DOHH2 (cell line): ENCODE results near the gene PLCXD1.

Experiments
- EZH2phosphoT487 ChIP-seq: fragments of 200-600 bp; sonication (generic); IDR thresholded peaks from 2 replicates; pipeline ENCODE4 v1.6.1; 2017; ENCODE audit warnings: borderline replicate concordance, mild to moderate bottlenecking, antibody characterized with exemption, low read length, moderate library complexity, mixed read lengths
- TF ChIP-seq, protein P1 (sequence below): fragments of 200-600 bp; sonication (generic); IDR thresholded peaks from one replicate; pipeline ENCODE4 v1.5.1; 2014; ENCODE audit warnings: antibody characterized with exemption, mild to moderate bottlenecking, low read depth, low read length; ENCODE audit not compliant: poor library complexity, severe bottlenecking

- TF ChIP-seq, protein P1, sequence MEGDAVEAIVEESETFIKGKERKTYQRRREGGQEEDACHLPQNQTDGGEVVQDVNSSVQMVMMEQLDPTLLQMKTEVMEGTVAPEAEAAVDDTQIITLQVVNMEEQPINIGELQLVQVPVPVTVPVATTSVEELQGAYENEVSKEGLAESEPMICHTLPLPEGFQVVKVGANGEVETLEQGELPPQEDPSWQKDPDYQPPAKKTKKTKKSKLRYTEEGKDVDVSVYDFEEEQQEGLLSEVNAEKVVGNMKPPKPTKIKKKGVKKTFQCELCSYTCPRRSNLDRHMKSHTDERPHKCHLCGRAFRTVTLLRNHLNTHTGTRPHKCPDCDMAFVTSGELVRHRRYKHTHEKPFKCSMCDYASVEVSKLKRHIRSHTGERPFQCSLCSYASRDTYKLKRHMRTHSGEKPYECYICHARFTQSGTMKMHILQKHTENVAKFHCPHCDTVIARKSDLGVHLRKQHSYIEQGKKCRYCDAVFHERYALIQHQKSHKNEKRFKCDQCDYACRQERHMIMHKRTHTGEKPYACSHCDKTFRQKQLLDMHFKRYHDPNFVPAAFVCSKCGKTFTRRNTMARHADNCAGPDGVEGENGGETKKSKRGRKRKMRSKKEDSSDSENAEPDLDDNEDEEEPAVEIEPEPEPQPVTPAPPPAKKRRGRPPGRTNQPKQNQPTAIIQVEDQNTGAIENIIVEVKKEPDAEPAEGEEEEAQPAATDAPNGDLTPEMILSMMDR = no peak
- no peak for TF ChIP-seq EZH2phosphoT487
Observed at GRCh38 chrX:344371-344901, 63.3 kb downstream of the PLCXD1 start.
